Lung (tissue), 12 donors: ENCODE results near the gene LRIT1. TPM values are rescaled to one million over a fixed set of nuclear protein-coding genes. Genes with fewer than 3 reads are reported as not detected.

ENCODE experiments used
- ATAC-seq: fragments of 200-7000 bp; cut with Tn5 transposase; one replicate; pipeline ENCODE4 v1.9.1; 2020; ENCODE audit warnings: moderate number of reproducible peaks; ENCODE audit not compliant: insufficient read depth, low FRiP score
- DNase-seq, 3 donors: peaks; one replicate each; pipeline ENCODE4 v3.0.0-alpha.2; 2013 to 2017
- H3K27ac ChIP-seq, 2 donors: one replicate each; pipeline ENCODE4 v1.5.1; 2013; ENCODE audit warnings: mild to moderate bottlenecking in 2 of 2, moderate library complexity in 2 of 2, control low read depth in 1 of 2, inconsistent platforms in 1 of 2, low read depth in 1 of 2, low read length in 1 of 2
- H3K27me3 ChIP-seq, 3 donors: one replicate each; pipeline ENCODE4 v1.5.1; 2013; ENCODE audit warnings: low read length in 2 of 3; ENCODE audit not compliant: control insufficient read depth in 3 of 3, insufficient read depth in 3 of 3
- H3K36me3 ChIP-seq, 4 donors: one replicate each; pipeline ENCODE4 v1.5.1; 2013; ENCODE audit warnings: low read length in 4 of 4, mild to moderate bottlenecking in 1 of 4, moderate library complexity in 1 of 4; ENCODE audit not compliant: control insufficient read depth in 4 of 4, insufficient read depth in 4 of 4
- H3K4me1 ChIP-seq, 5 donors: one replicate each; pipeline ENCODE4 v1.5.1; 2013; ENCODE audit warnings: low read length in 5 of 5, mild to moderate bottlenecking in 2 of 5, moderate library complexity in 1 of 5; ENCODE audit not compliant: control insufficient read depth in 5 of 5, insufficient read depth in 5 of 5
- H3K4me3 ChIP-seq: one replicate; pipeline ENCODE4 v1.5.1; 2013; ENCODE audit warnings: mild to moderate bottlenecking, control low read depth, moderate library complexity
- H3K9ac ChIP-seq, 2 donors: one replicate each; pipeline ENCODE4 v1.5.1; 2013; ENCODE audit warnings: low read length in 2 of 2, control low read depth in 1 of 2; ENCODE audit not compliant: insufficient read depth in 1 of 2
- H3K9me3 ChIP-seq, 4 donors: one replicate each; pipeline ENCODE4 v1.5.1; 2013; ENCODE audit warnings: low read length in 3 of 4, mild to moderate bottlenecking in 1 of 4, moderate library complexity in 1 of 4; ENCODE audit not compliant: control insufficient read depth in 4 of 4, insufficient read depth in 3 of 4
- WGBS, 2 donors: extraction: QIAGEN DNeasy Blood & Tissue Kit; methylation state at CpG; one replicate each; pipeline ENCODE4 v1.1.7; 2013; 5-methylcytosine and 5-hydroxymethylcytosine counted together
- polyA plus RNA-seq, 2 donors: library from polyadenylated mRNA; stranded (reverse); fragments of 200-250 nt; gene quantifications; one replicate each; pipeline ENCODE4 v1.2.1, GENCODE V29; 2013
- total RNA-seq, 2 donors: library from RNA; depleted of rRNA in 1 of 2; stranded (reverse); fragments of >200 nt in 1 of 2; gene quantifications; one replicate each; pipeline ENCODE4 v1.2.1, GENCODE V29; 2014 to 2021
- TF ChIP-seq, protein P1 (sequence below): IDR thresholded peaks from 2 replicates; pipeline ENCODE4 v1.5.1; 2012; ENCODE audit warnings: mild to moderate bottlenecking; ENCODE audit errors: control extremely low read depth, extremely low read depth
- donor health status: control.
- donor health status: control.
- donor health status: Bipolar disorder and iron deficiency.
- donor health status: healthy.
- donor health status: DM: yes; HTN: yes; CAD: no.

Gene LRIT1
- total and polyA plus RNA-seq, 4 donors: not detected

DNA sequence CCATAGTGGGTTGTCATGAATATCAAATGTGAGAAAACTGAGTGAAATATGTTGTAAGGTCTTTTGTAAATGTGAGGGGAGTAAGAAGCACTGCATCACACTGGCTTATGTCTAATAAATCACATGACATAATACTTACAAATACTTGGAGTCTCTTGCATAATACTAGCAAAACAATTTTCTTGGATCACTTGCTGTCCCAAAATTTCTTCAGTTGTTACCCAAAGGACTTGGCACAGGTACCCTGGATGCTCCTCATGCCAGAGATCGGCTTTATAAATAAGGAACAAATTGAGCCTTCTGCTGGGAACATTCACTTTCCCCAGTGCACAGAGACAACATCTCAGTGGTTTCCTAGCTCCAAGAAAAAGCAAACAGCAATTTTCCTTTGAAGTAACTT is 11.0 kb downstream of the LRIT1 start:
- 79 to 83% methylated on average over 1 of the region's 1 CpG for WGBS, 2 donors
- H3K9ac ChIP-seq: no peak overlapping the region
- no peaks in the 10 kb centered on the region for H3K9me3 ChIP-seq
- TF ChIP-seq, protein P1, sequence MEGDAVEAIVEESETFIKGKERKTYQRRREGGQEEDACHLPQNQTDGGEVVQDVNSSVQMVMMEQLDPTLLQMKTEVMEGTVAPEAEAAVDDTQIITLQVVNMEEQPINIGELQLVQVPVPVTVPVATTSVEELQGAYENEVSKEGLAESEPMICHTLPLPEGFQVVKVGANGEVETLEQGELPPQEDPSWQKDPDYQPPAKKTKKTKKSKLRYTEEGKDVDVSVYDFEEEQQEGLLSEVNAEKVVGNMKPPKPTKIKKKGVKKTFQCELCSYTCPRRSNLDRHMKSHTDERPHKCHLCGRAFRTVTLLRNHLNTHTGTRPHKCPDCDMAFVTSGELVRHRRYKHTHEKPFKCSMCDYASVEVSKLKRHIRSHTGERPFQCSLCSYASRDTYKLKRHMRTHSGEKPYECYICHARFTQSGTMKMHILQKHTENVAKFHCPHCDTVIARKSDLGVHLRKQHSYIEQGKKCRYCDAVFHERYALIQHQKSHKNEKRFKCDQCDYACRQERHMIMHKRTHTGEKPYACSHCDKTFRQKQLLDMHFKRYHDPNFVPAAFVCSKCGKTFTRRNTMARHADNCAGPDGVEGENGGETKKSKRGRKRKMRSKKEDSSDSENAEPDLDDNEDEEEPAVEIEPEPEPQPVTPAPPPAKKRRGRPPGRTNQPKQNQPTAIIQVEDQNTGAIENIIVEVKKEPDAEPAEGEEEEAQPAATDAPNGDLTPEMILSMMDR: no peak
- H3K4me1 ChIP-seq: no peaks in the 10 kb centered on the region
- no peak for DNase-seq
- no peak for ATAC-seq
- no peak overlapping the region for H3K27ac ChIP-seq
- no peaks in the 10 kb centered on the region for H3K27me3 ChIP-seq
- no peaks in the 10 kb centered on the region for H3K36me3 ChIP-seq
- no peak overlapping the region for H3K4me3 ChIP-seq

DNA sequence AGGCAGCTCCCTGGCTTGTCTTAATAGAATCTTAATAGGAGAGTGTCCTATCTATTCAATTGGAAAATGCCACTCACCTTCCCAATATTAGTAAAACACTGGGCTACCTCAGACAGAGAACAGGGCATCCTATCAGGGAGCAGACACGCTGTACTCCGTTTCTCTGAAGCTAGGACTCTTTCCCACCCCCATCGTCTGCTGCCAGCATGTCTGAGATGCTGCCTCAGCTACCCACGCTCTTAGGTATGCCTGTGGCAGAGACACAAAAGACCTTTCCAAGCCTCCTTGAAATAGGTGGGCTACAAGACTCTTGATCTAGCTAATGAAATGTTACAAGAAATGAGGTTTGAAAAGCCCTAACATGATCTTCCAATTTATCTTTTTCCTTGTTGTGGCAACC is 13.5 kb downstream of the LRIT1 start:
- DNase-seq: no peak
- no peak overlapping the region for H3K27ac ChIP-seq
- H3K9ac ChIP-seq: no peak overlapping the region
- H3K9me3 ChIP-seq: no peaks in the 10 kb centered on the region
- no peaks in the 10 kb centered on the region for H3K4me1 ChIP-seq
- TF ChIP-seq, protein P1: no peak
- H3K27me3 ChIP-seq: no peaks in the 10 kb centered on the region
- no peaks in the 10 kb centered on the region for H3K36me3 ChIP-seq
- no peak for ATAC-seq
- 68 to 71% methylated on average over 4 of the region's 4 CpGs for WGBS, 2 donors
- no peak overlapping the region for H3K4me3 ChIP-seq

DNA sequence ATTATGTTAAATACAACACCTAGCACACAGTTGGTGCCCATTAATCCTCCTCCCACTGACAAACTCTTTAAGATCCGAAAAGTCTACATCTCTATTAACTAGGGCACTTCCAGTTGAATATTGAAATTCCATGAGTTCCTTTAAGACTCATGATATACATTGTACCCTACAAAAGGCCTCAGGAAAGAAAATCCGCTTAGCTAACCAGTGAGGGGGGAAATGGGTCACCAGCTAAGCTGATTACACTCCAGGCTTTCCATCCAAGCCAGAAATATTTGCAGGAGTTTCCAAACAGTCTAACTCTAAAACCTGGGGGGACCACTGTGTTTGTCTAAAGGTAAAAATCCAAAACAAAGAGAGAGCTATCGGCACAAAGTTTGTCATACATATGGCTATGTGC is 14.7 kb downstream of the LRIT1 start:
- Histone ChIP-seq H3K9me3 (no peaks in the 10 kb centered on the region), H3K4me3 (no peak overlapping the region), H3K27ac (no peak overlapping the region), H3K36me3 (no peaks in the 10 kb centered on the region), H3K4me1 (no peaks in the 10 kb centered on the region), H3K27me3 (no peaks in the 10 kb centered on the region), H3K9ac (no peak overlapping the region)
- TF ChIP-seq, protein P1: no peak
- DNase-seq (no peak), ATAC-seq (no peak)
- 81 to 83% methylated on average over 3 of the region's 3 CpGs for WGBS, 2 donors

DNA sequence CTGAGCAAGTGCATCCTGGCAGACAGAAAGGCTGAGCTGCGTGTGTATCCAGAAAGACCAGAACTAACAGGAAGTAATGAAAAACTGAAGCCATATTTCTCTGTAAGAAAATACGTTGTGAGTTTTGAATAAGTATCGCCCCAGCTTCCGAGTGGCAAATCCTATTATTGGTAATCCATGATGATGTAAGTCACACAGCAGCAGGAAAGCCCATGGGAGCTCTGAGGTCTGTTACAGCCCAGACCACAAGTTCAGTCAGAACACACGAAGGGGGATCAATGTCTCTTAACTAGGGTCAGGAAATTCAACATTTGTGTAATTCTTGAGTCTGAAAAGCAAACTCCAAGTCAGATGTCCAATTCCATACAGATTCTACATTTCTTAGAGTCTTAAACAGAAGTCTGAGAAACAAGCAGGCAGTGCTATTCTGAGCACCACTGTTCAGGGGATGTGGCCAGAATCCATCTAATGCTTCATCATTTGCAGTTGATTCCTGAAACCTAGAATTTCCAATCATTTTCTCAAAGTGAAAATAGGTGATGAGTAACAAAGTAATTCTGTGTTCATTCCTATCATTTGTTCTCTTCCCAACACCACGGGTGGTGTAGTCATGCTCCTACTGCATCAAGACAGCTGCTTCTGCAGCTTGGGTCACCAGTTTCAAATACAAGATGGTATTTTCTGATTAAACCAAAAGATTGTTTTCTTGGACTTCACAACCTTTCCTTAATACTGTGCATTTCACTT is 15.7 kb downstream of the LRIT1 start, which contains the start of gene LRIT2:
TSS of gene LRIT2 (minus strand) at position 118 of the 747 bp plus-strand sequence. CDS start at position 94, 24 bp downstream.
- WGBS, 2 donors: 66 to 73% methylated on average over 6 of the region's 6 CpGs
- DNase-seq (no peak), ATAC-seq (no peak)
- Histone ChIP-seq H3K9me3 (no peaks in the 10 kb centered on the region), H3K27me3 (no peaks in the 10 kb centered on the region), H3K4me3 (no peak within 1 kb of the TSS), H3K9ac (no peak within 1 kb of the TSS), H3K4me1 (no peaks in the 10 kb centered on the region), H3K36me3 (no peaks in the 10 kb centered on the region), H3K27ac (no peak within 1 kb of the TSS)
- TF ChIP-seq, protein P1: no peak
